GM12878 (cell line): ENCODE data around the gene GTF2IRD1. TPM values are rescaled to one million over a fixed set of nuclear protein-coding genes. Genes with fewer than 3 reads are reported as not detected.

Source experiments
- ATAC-seq: fragments of 200-7000 bp; cut with Tn5 transposase; 3 replicates; pipeline ENCODE4 v1.9.1; 2020; ENCODE audit warnings: mild to moderate bottlenecking, moderate library complexity
- BruUV-seq: library from RNA; stranded (reverse); fragments of 400-500 nt; replicated peaks from 2 replicates; lab custom pipeline; 2021; lab: Mats Ljungman, UMichigan
- CTCF ChIA-PET: fragments of 300-600 bp; sonication (Branson Sonifier 250); formaldehyde crosslinking; extraction: SDS; loops from one replicate; lab custom pipeline; 2021; ENCODE audit warnings: inconsistent platforms; lab: Yijun Ruan, JAX
- POLR2A ChIA-PET: fragments of 350-600 bp; formaldehyde crosslinking; extraction: SDS; loops from one replicate; lab custom pipeline; 2021; ENCODE audit warnings: inconsistent platforms; lab: Charles Lee
- RAD21 ChIA-PET: fragments of 300-600 bp; sonication (Branson Sonifier 250); formaldehyde crosslinking; loops from one replicate; lab custom pipeline; 2023; ENCODE audit warnings: antibody characterized with exemption; ENCODE audit not compliant: unreplicated experiment; lab: Charles Lee
- SMC1A ChIA-PET: fragments of 300-600 bp; sonication (Branson Sonifier 250); formaldehyde crosslinking; loops from one replicate; lab custom pipeline; 2023; ENCODE audit not compliant: unreplicated experiment, uncharacterized antibody; lab: Charles Lee
- DNase-seq: peaks from one replicate; pipeline ENCODE4 v3.0.0-alpha.2; 2011; ENCODE audit warnings: low read depth, low spot score
- FAIRE-seq: peaks from 3 replicates; lab custom pipeline; 2011; peaks lifted over from hg19 to GRCh38; lab: Jason Lieb, UNC
- H2AFZ ChIP-seq: 2 replicates; pipeline ENCODE4 v1.6.0; 2011; ENCODE audit warnings: low read depth, low read length, control low read depth; ENCODE audit not compliant: control insufficient read depth
- H3K27ac ChIP-seq: 2 replicates; pipeline ENCODE4 v1.5.1; 2011; ENCODE audit warnings: control low read depth; ENCODE audit not compliant: control insufficient read depth, insufficient read depth
- H3K27me3 ChIP-seq, 2 experiments: replicated peaks in 1 of 2; 2 replicates each; pipeline versions ENCODE4 v1.6.0 to v1.6.1; 2011; ENCODE audit warnings: low read length in 1 of 2; ENCODE audit not compliant: control insufficient read depth in 2 of 2, insufficient read depth in 2 of 2
- H3K36me3 ChIP-seq, 2 experiments: 2 replicates each; pipeline ENCODE4 v1.5.1; 2011; ENCODE audit warnings: low read length in 1 of 2; ENCODE audit not compliant: control insufficient read depth in 2 of 2, insufficient read depth in 2 of 2
- H3K4me1 ChIP-seq: 2 replicates; pipeline ENCODE4 v1.6.1; 2011; ENCODE audit warnings: mild to moderate bottlenecking, low read length, moderate library complexity, mixed read lengths; ENCODE audit not compliant: control insufficient read depth, insufficient read depth
- H3K4me2 ChIP-seq: 2 replicates; pipeline ENCODE4 v1.6.0; 2011; ENCODE audit warnings: control low read depth; ENCODE audit not compliant: control insufficient read depth, insufficient read depth
- H3K4me3 ChIP-seq: fragments of 200-600 bp; sonication (generic); 2 replicates; pipeline ENCODE4 v1.5.1; 2016
- H3K79me2 ChIP-seq: 2 replicates; pipeline ENCODE4 v1.6.0; 2011; ENCODE audit warnings: low read length; ENCODE audit not compliant: control insufficient read depth, insufficient read depth
- H3K9ac ChIP-seq: 2 replicates; pipeline ENCODE4 v1.8.0; 2011; ENCODE audit warnings: low read length, control low read depth, mixed read lengths; ENCODE audit not compliant: control insufficient read depth, insufficient read depth
- H3K9me3 ChIP-seq: replicated peaks from 3 replicates; pipeline ENCODE4 v1.5.1; 2011; ENCODE audit warnings: mild to moderate bottlenecking, low read length; ENCODE audit not compliant: control insufficient read depth, insufficient read depth
- H4K20me1 ChIP-seq: 2 replicates; pipeline ENCODE4 v1.6.0; 2011; ENCODE audit not compliant: control insufficient read depth, insufficient read depth
- ATF2 ChIP-seq: IDR thresholded peaks from 2 replicates; pipeline ENCODE4 v1.6.1; 2012; ENCODE audit warnings: low read length, inconsistent platforms
- HDAC2 ChIP-seq: fragments of 200-600 bp; sonication (generic); IDR thresholded peaks from 2 replicates; pipeline ENCODE4 v1.6.1; 2017
- KLF5 ChIP-seq: fragments of 450-650 bp; IDR thresholded peaks from 2 replicates; pipeline ENCODE4 v1.6.1; 2014; ENCODE audit warnings: mild to moderate bottlenecking; ENCODE audit not compliant: partially characterized antibody
- POLR2AphosphoS2 ChIP-seq: IDR thresholded peaks from 2 replicates; pipeline ENCODE4 v1.6.1; 2011; ENCODE audit warnings: low read depth, mild to moderate bottlenecking, low read length, improper control_type of control experiment, moderate library complexity
- TARDBP ChIP-seq: IDR thresholded peaks from 2 replicates; pipeline ENCODE4 v1.6.1; 2016; ENCODE audit warnings: borderline replicate concordance
- ZNF217 ChIP-seq: fragments of 450-650 bp; IDR thresholded peaks from 2 replicates; pipeline ENCODE4 v1.6.1; 2017; ENCODE audit warnings: antibody characterized with exemption, mild to moderate bottlenecking
- ZNF24 ChIP-seq: fragments of 450-650 bp; IDR thresholded peaks from 2 replicates; pipeline ENCODE4 v1.6.1; 2017; ENCODE audit warnings: antibody characterized with exemption, mild to moderate bottlenecking
- WGBS: methylation state at CpG from one replicate; pipeline ENCODE4 v1.1.6; 2016; ENCODE audit warnings: low lambda C conversion rate; ENCODE audit not compliant: insufficient replicate concordance, insufficient coverage; ENCODE audit errors: missing lambda C conversion rate; 5-methylcytosine and 5-hydroxymethylcytosine counted together
- in situ Hi-C: fragments of 300-500 bp; cut with MboI; formaldehyde crosslinking; loops from 9 replicates; pipeline ENCODE4 v1.14.3; 2018; ENCODE audit warnings: mixed read lengths
- intact Hi-C: fragments of 100-400 bp; cut with micrococcal nuclease; formaldehyde crosslinking; loops from one replicate; pipeline ENCODE4 v1.14.2; 2022; ENCODE audit not compliant: unreplicated experiment
- polyA plus RNA-seq, 11 experiments: library from polyadenylated mRNA; depleted of rRNA in 4 of 11; unstranded in 6 of 11; stranded (reverse) in 5 of 11; fragments of >200 nt; fragmentation: Nextera tagmentation in 4 of 11; fragmentation: Illumina TruSeq in 1 of 11; extraction: Ambion mirVana in 4 of 11; extraction: Trizol in 1 of 11; gene quantifications; 1 replicate in 1 of 11; 2 replicates in 10 of 11; pipeline versions ENCODE4 v1.2.1 to v1.2.3, GENCODE V29; 2011 to 2016; ENCODE audit warnings: inconsistent platforms in 2 of 11, missing spikeins in 2 of 11, low read depth in 1 of 11
- total RNA-seq, 4 experiments: library from RNA; depleted of rRNA in 3 of 4; stranded (reverse); fragments of >200 nt in 3 of 4; fragmentation: Illumina TruSeq in 1 of 4; extraction: Trizol in 1 of 4; gene quantifications; 2 replicates each; pipeline versions ENCODE4 v1.2.1 to v1.2.3, GENCODE V29; 2013 to 2021

The GTF2IRD1 gene
- total and polyA plus RNA-seq, 10 of the 15 experiments (the other 5 are each of a cell fraction or from before 2014, with no cell fraction given) = 0.48 to 3.0 (median 1.3) TPM

GRCh38 chr7:74449144-74449543, 4.6 kb upstream of the GTF2IRD1 start:
- BruUV-seq = no TSS peak
- H3K27ac ChIP-seq = no peak overlapping the region
- WGBS = 60% methylated on average over 4 of the region's 4 CpGs
- no peak overlapping the region for H3K4me3 ChIP-seq
- RAD21 ChIA-PET = interaction anchor here (1.1 to 1.7 kb wide), 3 partner anchors 8 to 117 kb away, joined by 3 to 18 read pairs (median 4); no protein-coding TSS in a partner anchor
- no peak overlapping the region for H3K9ac ChIP-seq
- H4K20me1 ChIP-seq = peaks cover 2% of the 10 kb centered on the region; the same call in 1 of the 2 replicates
- H3K4me1 ChIP-seq = peaks cover 5% of the 10 kb centered on the region
- FAIRE-seq (no peak), ATAC-seq (no peak), DNase-seq (no peak)
- SMC1A ChIA-PET = interaction anchor here (1.0 to 2.5 kb wide), 3 partner anchors 13 to 117 kb away, joined by 3 to 18 read pairs (median 3); no protein-coding TSS in a partner anchor
- intact Hi-C loops (no loop called here), in situ Hi-C loops (loop anchor here (25.0 kb wide), 1 partner anchor 113 kb away; no protein-coding TSS in a partner anchor)
- no peak overlapping the region for H2AFZ ChIP-seq
- POLR2A ChIA-PET = interaction anchor here (0.6 kb wide), 1 partner anchor 212 kb away, joined by 3 read pairs; no protein-coding TSS in a partner anchor
- H3K9me3 ChIP-seq = no peaks in the 10 kb centered on the region; the same call in 2 of the 3 replicates
- H3K4me2 ChIP-seq = no peak overlapping the region
- H3K79me2 ChIP-seq = no peaks in the 10 kb centered on the region
- H3K36me3 ChIP-seq = no peaks in the 10 kb centered on the region
- CTCF ChIA-PET = interaction anchor here (0.6 to 7.4 kb wide), 13 partner anchors 8 to 287 kb away, joined by 3 to 61 read pairs (median 4); no protein-coding TSS in a partner anchor
- no peaks in the 10 kb centered on the region for H3K27me3 ChIP-seq
- TF ChIP-seq KLF5 = no peak
- no peak for TF ChIP-seq POLR2AphosphoS2
- no peak for TF ChIP-seq ZNF217
- TF ChIP-seq ATF2 = no peak
- TF ChIP-seq ZNF24 = no peak
- TF ChIP-seq TARDBP = no peak
- TF ChIP-seq HDAC2 = no peak
